UCSD-AML1 (cell line): ENCODE data around the gene PLPP4.

ENCODE experiments used
- DNase-seq: peaks from one replicate; lab custom pipeline; 2025; ENCODE audit not compliant: unreplicated experiment; lab: John Stamatoyannopoulos, UW

Gene PLPP4

GRCh38 chr10:120515741-120516140 lies 58.7 kb downstream of the PLPP4 start:
- no peak for DNase-seq

GRCh38 chr10:120516426-120516825 lies 59.4 kb downstream of the PLPP4 start:
- DNase-seq, result no peak

- DNase-seq, result no peak
These were observed 60.2 kb downstream of the PLPP4 start for GRCh38 chr10:120517196-120517595.

GRCh38 chr10:120517881-120518484 lies 61.0 kb downstream of the PLPP4 start:
- DNase-seq, result no peak

- no peak for DNase-seq
These were observed 64.9 kb downstream of the PLPP4 start for GRCh38 chr10:120521880-120522279.

- DNase-seq, result no peak
These were observed 70.7 kb downstream of the PLPP4 start for GRCh38 chr10:120527691-120528090.

GRCh38 chr10:120530699-120531098 lies 73.7 kb downstream of the PLPP4 start:
- DNase-seq, result no peak

GRCh38 chr10:120538091-120538490 lies 81.1 kb downstream of the PLPP4 start:
- DNase-seq, result no peak

- no peak for DNase-seq
These were observed 82.0 kb downstream of the PLPP4 start for GRCh38 chr10:120539076-120539475.

GRCh38 chr10:120540486-120540885 lies 83.5 kb downstream of the PLPP4 start:
- DNase-seq, result no peak

GRCh38 chr10:120541984-120542383 lies 85.0 kb downstream of the PLPP4 start:
- no peak for DNase-seq

GRCh38 chr10:120542591-120542990 lies 85.6 kb downstream of the PLPP4 start:
- DNase-seq, result no peak

GRCh38 chr10:120543291-120543690 lies 86.3 kb downstream of the PLPP4 start:
- DNase-seq, result no peak

GRCh38 chr10:120548210-120548609 lies 91.2 kb downstream of the PLPP4 start:
- no peak for DNase-seq

GRCh38 chr10:120552262-120552661 lies 95.2 kb downstream of the PLPP4 start:
- no peak for DNase-seq

- no peak for DNase-seq
These were observed 96.9 kb downstream of the PLPP4 start for GRCh38 chr10:120553911-120554310.

GRCh38 chr10:120555436-120555835 lies 98.4 kb downstream of the PLPP4 start:
- DNase-seq, result no peak

GRCh38 chr10:120555842-120556532 lies 99.0 kb downstream of the PLPP4 start:
- no peak for DNase-seq

GRCh38 chr10:120557311-120557710 lies 100.3 kb downstream of the PLPP4 start:
- no peak for DNase-seq

GRCh38 chr10:120559800-120560199 lies 102.8 kb downstream of the PLPP4 start:
- DNase-seq, result no peak

GRCh38 chr10:120562956-120563355 lies 105.9 kb downstream of the PLPP4 start:
- DNase-seq, result no peak

GRCh38 chr10:120570418-120570817 lies 113.4 kb downstream of the PLPP4 start:
- no peak for DNase-seq

GRCh38 chr10:120571266-120571665 lies 114.2 kb downstream of the PLPP4 start:
- DNase-seq, result no peak
